HG02642 (cell line): ENCODE data around the gene UBXN1.
"Not testable (repeated sequence)": the region's sequence is repeated elsewhere in the genome, so short reads cannot be mapped to it uniquely, and the experiment has no call there.

Experiments
- ATAC-seq: cut with Tn5 transposase; IDR thresholded peaks from one replicate; pipeline ENCODE4 v1.9.1; 2021; ENCODE audit warnings: mild to moderate bottlenecking; ENCODE audit not compliant: unreplicated experiment, poor library complexity

The UBXN1 gene

GRCh38 chr11:62709247-62710000 lies 30.6 kb upstream of the UBXN1 start:
- peak; percentile 75 for ATAC-seq

GRCh38 chr11:62708793-62709192 lies 29.9 kb upstream of the UBXN1 start:
- ATAC-seq: no peak

- ATAC-seq: no peak
These were observed 29.5 kb upstream of the UBXN1 start for GRCh38 chr11:62708392-62708791.

DNA sequence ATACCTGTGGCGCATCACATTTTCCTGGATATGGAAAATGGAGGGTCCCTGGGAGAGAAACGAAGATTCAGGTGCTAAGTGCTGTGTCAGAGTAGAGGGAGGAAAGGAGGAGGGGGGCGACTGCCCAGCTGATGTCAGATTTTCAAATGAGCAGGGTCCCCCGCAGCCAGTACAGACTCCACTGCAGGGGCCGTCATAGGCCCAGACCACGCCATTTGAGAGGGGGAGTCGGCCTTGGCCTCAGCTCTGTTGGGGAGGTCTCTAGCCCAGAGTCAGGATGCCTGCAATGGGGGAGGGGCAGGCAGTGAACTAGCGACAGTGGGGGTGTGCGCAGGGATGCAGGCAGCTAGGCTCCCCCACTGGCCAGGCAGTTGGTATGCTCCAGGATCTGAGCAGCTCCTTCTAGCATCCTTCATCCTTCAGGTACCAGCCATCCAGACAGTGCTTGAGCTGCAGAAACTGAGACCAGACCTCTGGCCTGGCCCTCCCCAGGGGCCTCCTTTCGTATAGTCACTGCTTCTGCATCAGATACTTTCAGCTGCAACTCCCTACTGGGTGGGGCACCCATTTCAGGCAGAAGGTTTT lies 28.5 kb upstream of the UBXN1 start, which contains the start of the genes BSCL2 and GNG3:
Gene BSCL2 (minus strand): TSS at position 148 of the 585 bp plus-strand sequence. CDS start 229 bp downstream, outside the sequence.
Gene GNG3 (plus strand): TSS at position 400 of the 585 bp plus-strand sequence. CDS start 620 bp downstream, outside the sequence.
- ATAC-seq: no peak

- ATAC-seq: no peak
These were observed 28.0 kb upstream of the UBXN1 start for GRCh38 chr11:62706850-62707247.

- peak; percentile 63 for ATAC-seq
These were observed 27.3 kb upstream of the UBXN1 start for GRCh38 chr11:62705880-62706849.

DNA sequence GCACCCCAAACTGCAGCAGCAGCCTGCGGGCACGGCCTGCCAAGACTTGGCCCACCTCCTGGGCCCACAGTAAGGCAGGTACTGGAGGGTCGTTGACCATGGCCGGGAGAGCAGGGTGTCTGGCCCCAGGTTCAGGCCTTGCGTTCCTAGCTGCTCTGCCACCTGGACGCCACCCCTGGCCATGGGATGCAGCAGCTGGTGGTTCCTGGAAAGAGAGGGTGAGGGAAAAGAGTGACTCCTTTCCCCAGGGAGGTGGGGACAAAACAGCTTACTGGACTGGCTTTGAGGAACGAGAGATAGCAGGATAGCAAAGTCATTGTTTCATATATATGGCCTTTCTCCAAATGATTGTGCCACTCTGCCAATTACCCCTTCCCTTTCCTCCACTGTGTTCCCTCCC lies 26.5 kb upstream of the UBXN1 start:
- no peak for ATAC-seq

GRCh38 chr11:62703921-62704320 lies 25.0 kb upstream of the UBXN1 start:
- not testable (repeated sequence) for ATAC-seq

DNA sequence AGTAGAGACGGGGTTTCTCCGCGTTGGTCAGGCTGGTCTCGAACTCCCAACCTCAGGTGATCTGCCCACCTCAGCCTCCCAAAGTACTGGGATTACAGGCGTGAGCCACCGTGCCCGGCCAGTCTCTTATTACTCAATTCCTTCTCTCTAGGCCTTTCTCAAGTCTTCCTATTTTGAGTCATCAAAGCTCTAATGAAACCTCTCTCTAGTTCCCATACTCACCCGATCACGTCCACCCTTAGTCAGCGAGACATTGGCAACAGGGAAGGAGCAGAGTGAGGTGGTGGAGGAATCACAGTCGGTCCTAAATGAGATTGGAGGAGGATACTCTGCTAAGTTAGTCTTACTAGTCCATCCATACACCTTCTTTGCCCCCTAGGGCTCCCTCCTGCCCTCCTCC lies 23.4 kb upstream of the UBXN1 start:
- ATAC-seq: no peak

GRCh38 chr11:62694455-62695167 lies 15.7 kb upstream of the UBXN1 start:
- ATAC-seq: no peak

GRCh38 chr11:62693624-62694023 lies 14.8 kb upstream of the UBXN1 start:
- not testable (repeated sequence) for ATAC-seq

DNA sequence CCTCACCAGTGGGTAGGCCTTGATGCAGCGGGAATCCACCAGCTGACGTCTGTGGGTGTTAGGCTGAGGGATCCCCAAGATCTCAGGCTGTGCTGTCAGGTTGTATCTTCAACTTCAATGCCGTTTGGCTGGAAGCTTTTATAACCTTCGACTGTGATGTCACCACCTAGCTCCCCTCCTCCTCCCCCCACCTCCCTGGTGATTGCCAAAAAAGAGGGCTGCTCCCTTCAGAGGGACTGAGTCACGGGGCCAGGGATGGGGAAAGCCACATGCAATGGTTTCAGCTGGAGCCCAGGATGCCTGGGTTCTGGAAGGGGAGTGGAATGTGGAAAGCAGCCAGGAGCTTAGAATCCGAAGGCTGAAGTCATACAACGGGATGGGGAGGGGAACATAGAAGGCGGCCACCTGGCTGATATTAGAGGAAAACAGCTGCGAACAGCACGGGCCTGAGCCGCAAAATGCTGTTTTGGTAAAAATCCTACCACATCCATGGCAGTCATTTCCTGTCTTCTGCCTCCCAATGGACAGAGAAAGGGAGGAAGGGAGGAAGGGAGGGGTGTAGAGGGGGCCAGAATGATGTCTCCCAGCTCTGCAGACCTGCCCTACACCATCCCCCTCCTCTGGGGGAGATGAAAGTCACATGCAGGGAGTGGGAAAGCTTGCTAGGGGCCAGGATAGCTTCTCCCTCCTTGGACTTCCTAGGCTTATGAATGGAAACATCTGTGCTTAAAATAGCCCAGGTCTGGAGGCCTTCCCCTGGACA lies 10.7 kb upstream of the UBXN1 start, which contains the start of gene LRRN4CL:
Gene LRRN4CL (minus strand): TSS at position 110 of the 763 bp plus-strand sequence. CDS start 1,022 bp downstream, outside the sequence.
- ATAC-seq: no peak

GRCh38 chr11:62688491-62688890 lies 9.6 kb upstream of the UBXN1 start:
- ATAC-seq: no peak

DNA sequence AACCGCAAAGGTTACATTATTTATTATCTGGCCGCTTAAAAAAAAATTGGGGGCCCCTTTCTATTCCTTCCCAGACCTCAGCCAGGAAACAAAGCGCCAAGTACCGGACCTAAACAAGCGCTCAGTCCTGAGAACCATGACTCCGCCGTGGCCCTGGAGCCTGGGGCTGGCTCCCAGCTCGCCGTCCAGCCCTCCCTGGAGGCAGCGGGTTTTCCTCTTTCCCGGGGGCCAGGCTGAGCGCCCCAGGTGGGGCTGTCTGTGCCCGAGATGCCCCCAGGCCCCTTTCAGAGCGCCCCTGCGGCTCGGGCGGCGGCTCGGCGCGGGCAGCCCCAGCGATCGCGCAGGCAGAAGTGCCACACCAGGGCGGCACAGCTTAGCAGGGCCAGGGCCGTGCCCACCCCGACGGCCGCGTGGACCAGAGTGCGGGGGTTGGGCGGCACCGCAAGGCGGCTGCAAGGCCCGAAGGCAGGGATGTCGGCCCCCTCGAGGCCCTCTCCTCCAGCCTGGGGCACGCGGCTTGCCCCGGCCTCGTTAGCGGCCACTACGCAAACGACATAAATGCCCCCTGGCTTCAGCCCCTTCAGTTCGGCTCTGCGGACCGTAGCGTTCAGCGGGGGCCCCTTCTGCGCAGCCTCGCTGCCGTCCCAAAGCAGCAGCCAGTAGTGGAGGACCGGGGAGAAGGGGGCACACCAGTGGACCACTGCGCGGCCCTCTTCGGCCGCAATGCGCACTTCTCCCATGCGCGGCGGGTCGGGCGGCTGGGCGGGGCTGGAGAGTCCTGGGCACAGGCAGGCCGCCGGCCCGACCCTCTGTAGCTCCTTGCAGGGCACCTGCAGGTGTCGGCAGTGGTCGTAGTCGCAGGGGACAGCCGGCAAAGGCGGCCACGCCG lies 8.9 kb upstream of the UBXN1 start:
- no peak for ATAC-seq

DNA sequence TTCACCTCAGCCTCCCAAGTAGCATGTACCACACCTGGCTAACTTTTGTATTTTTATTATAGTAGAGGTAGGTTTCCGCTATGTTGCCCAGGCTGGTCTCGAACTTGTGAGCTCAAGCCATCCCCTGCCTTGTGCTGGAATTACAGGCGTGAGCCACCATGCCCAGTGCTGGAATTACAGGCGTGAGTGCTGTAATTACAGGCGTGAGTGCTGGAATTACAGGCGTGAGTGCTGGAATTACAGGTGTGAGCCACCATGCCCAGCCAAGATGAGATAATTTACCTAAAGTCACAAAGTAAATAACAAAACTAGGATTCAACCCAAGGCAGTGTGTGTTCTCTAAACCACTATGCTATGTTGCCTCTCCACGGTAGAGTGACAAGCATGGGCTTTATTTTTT lies 3.6 kb upstream of the UBXN1 start:
- ATAC-seq: no peak

DNA sequence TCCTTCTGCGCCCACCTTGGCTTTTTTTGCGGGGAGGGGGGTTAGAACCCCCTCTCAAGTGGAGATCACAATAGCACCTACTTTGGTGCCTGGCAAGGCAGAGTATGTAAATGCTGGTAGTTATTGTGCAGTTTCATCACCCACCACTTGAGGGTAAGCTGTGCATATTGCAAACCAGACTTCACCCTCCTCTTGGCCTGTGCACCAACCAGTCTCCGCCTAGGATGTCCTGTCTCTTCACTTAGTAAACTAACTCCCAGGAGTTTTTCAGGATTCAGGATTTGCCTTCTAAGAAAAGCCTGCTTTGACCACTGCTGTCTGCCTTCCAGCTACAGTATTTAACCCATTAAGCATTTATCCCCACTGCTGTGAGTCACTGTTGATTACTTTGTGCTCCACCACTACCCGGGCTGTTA lies 2.0 kb upstream of the UBXN1 start:
- ATAC-seq: no peak

- no peak for ATAC-seq
These were observed 472 bp downstream of the UBXN1 start for GRCh38 chr11:62678433-62678769.

GRCh38 chr11:62677714-62678113 lies 1.2 kb downstream of the UBXN1 start:
- no peak for ATAC-seq
